ENCODE data around the gene ANKRD13D.
"Not testable (repeated sequence)": the region's sequence is repeated elsewhere in the genome, so short reads cannot be mapped to it uniquely, and the experiment has no call there.

- TF ChIP-seq CTCF (conservative IDR thresholded peaks at IDR 0.05); EZH2 (IDR thresholded peaks at IDR 0.05; ENCODE audit: low read depth): not testable (repeated sequence)
Observed at GRCh38 chr11:67260885-67261639, 28.0 kb upstream of the ANKRD13D start.

Measured in PC-9 (cell line).